Gastrocnemius medialis (tissue), 4 donors: ENCODE results near the gene CDK16. TPM values are rescaled to one million over a fixed set of nuclear protein-coding genes. Genes with fewer than 3 reads are reported as not detected.

Source experiments
- ATAC-seq, 2 donors: fragments of 150-250 bp; one replicate each; pipeline ENCODE4 v1.9.1; 2016
- DNase-seq, 2 donors: peaks; one replicate each; pipeline ENCODE4 v3.0.0-alpha.2; 2019
- H3K27ac ChIP-seq, 4 donors: fragments of 200-600 bp; sonication (generic); 1 replicate in 1 of 4; 2 replicates in 3 of 4; pipeline ENCODE4 v1.5.1; 2016 to 2018; ENCODE audit warnings: mild to moderate bottlenecking in 2 of 4, moderate library complexity in 1 of 4
- H3K27me3 ChIP-seq, 3 donors: fragments of 200-600 bp; sonication (generic) in 2 of 3; 1 replicate in 1 of 3; 2 replicates in 2 of 3; pipeline versions ENCODE4 v1.5.1 to v1.6.0; 2016 to 2019; ENCODE audit warnings: mild to moderate bottlenecking in 1 of 3, moderate library complexity in 1 of 3
- H3K36me3 ChIP-seq, 2 donors: fragments of 200-600 bp; sonication (generic) in 1 of 2; one replicate each; pipeline ENCODE4 v1.5.1; 2017 to 2018
- H3K4me1 ChIP-seq, 2 donors: fragments of 200-600 bp; sonication (generic) in 1 of 2; one replicate each; pipeline ENCODE4 v1.5.1; 2016 to 2017; ENCODE audit warnings: mild to moderate bottlenecking in 2 of 2
- H3K4me3 ChIP-seq, 4 donors: fragments of 200-600 bp; sonication (generic) in 3 of 4; 1 replicate in 1 of 4; 2 replicates in 3 of 4; pipeline ENCODE4 v1.5.1; 2016 to 2019; ENCODE audit warnings: mild to moderate bottlenecking in 2 of 4
- H3K9me3 ChIP-seq, 3 donors: fragments of 200-600 bp; sonication (generic) in 2 of 3; 1 replicate in 1 of 3; 2 replicates in 2 of 3; pipeline ENCODE4 v1.5.1; 2016 to 2019
- POLR2A ChIP-seq, 2 donors: fragments of 450-650 bp; IDR thresholded peaks; one replicate each; pipeline ENCODE4 v1.6.1; 2017; ENCODE audit warnings: antibody characterized with exemption in 2 of 2, mild to moderate bottlenecking in 2 of 2, moderate library complexity in 2 of 2
- in situ Hi-C, 4 donors: fragments of 200-750 bp; cut with MboI; loops; one replicate each; pipeline versions ENCODE4 v1.15.0 to v1.8.0; 2017; ENCODE audit warnings: low sequenced_read_pairs in 4 of 4
- intact Hi-C: fragments of 100-400 bp; cut with DNase I; formaldehyde crosslinking; loops from one replicate; pipeline ENCODE4 v1.15.1; 2023; ENCODE audit warnings: low total_unique reads
- total RNA-seq, 4 donors: library from RNA; depleted of rRNA; stranded (reverse); fragments of >200 nt; gene quantifications; one replicate each; pipeline versions ENCODE4 v1.1.0 to v1.2.3, GENCODE V29; 2016
- TF ChIP-seq, protein P1 (sequence below), 5 experiments: fragments of 450-650 bp in 3 of 5; fragments of 200-600 bp in 2 of 5; sonication (generic) in 2 of 5; IDR thresholded peaks in 4 of 5; conservative IDR thresholded peaks in 1 of 5; 1 replicate in 4 of 5; 2 replicates in 1 of 5; pipeline ENCODE4 v1.5.1; 2016 to 2019; ENCODE audit warnings: antibody characterized with exemption in 5 of 5, mild to moderate bottlenecking in 3 of 5, moderate library complexity in 3 of 5

Gene CDK16
- total RNA-seq, 4 donors from 2014 or later, result 124 to 208 (median 178) TPM

DNA sequence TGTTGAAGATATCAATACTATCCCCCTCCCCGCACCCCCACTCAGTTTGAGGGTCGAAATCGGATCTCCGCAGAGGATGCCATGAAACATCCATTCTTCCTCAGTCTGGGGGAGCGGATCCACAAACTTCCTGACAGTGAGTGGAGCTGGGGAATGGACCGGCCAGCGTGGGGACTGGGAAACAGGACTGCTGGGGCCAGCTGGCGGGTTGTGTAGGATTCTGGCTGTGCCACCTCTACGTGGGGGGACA, 8.8 kb downstream of the CDK16 start:
- Histone ChIP-seq H3K36me3 (peaks cover 0 to 63% of the 10 kb centered on the region in 2 donors), H3K9me3 (no peaks in the 10 kb centered on the region), H3K27ac (no peak overlapping the region), H3K4me1 (no peaks in the 10 kb centered on the region), H3K4me3 (no peak overlapping the region), H3K27me3 (no peaks in the 10 kb centered on the region)
- intact Hi-C loops (no loop called here), in situ Hi-C loops (no loop called here)
- ATAC-seq (no peak), DNase-seq (no peak)
- TF ChIP-seq, protein P1, sequence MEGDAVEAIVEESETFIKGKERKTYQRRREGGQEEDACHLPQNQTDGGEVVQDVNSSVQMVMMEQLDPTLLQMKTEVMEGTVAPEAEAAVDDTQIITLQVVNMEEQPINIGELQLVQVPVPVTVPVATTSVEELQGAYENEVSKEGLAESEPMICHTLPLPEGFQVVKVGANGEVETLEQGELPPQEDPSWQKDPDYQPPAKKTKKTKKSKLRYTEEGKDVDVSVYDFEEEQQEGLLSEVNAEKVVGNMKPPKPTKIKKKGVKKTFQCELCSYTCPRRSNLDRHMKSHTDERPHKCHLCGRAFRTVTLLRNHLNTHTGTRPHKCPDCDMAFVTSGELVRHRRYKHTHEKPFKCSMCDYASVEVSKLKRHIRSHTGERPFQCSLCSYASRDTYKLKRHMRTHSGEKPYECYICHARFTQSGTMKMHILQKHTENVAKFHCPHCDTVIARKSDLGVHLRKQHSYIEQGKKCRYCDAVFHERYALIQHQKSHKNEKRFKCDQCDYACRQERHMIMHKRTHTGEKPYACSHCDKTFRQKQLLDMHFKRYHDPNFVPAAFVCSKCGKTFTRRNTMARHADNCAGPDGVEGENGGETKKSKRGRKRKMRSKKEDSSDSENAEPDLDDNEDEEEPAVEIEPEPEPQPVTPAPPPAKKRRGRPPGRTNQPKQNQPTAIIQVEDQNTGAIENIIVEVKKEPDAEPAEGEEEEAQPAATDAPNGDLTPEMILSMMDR (IDR thresholded peaks at IDR 0.05 in 4 of 5, conservative IDR thresholded peaks at IDR 0.05 in 1 of 5), result no peak

DNA sequence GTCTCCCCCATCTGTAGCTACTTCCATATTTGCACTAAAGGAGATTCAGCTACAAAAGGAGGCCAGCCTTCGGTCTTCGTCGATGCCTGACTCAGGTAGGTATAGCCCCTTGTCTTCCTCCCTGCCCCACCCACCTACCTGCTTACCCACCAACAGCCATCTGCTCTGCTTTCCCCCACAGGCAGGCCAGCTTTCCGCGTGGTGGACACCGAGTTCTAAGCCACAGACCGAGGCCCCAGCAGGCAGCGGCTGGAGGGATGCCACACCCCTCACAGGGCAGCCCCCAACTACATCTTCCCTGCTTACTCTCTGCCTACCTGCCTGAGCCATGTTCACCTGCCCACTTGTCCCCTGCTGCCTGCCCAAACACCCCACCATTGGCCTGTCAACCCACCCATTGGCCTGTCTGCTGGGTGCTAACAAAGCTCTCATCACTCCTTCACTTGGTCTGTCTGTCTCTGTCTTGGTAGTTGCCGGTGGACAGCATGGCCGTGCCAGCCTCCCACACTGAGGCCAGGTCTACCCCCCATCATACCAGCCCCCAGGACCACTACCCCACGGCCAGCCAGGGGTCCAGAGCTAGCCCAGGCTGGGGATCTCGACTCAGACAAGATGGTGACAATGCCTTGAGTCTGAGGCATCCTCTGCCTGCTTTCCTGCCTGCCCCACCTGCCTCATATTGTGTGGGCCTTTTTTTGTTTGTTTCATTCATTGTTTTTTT, 10.2 kb downstream of the CDK16 start:
- H3K4me3 ChIP-seq, result no peak overlapping the region
- H3K9me3 ChIP-seq, result no peaks in the 10 kb centered on the region
- peaks cover 0 to 59% of the 10 kb centered on the region in 2 donors for H3K36me3 ChIP-seq
- intact Hi-C loops (no loop called here), in situ Hi-C loops (no loop called here)
- no peak overlapping the region for H3K27ac ChIP-seq
- no peaks in the 10 kb centered on the region for H3K27me3 ChIP-seq
- no peak for DNase-seq
- no peak for ATAC-seq
- TF ChIP-seq, protein P1 (IDR thresholded peaks at IDR 0.05 in 4 of 5, conservative IDR thresholded peaks at IDR 0.05 in 1 of 5), result no peak
- no peak for TF ChIP-seq POLR2A (IDR thresholded peaks at IDR 0.05)
- H3K4me1 ChIP-seq, result no peaks in the 10 kb centered on the region

- no peak for DNase-seq
- H3K27me3 ChIP-seq, result no peaks in the 10 kb centered on the region
- no peak for ATAC-seq
- H3K27ac ChIP-seq, result no peak overlapping the region
- in situ Hi-C loops, result no loop called here
- H3K4me3 ChIP-seq, result no peak overlapping the region
- TF ChIP-seq, protein P1 (IDR thresholded peaks at IDR 0.05 in 4 of 5, conservative IDR thresholded peaks at IDR 0.05 in 1 of 5), result no peak
- no peak for TF ChIP-seq POLR2A (IDR thresholded peaks at IDR 0.05)
- intact Hi-C loops, result no loop called here
- H3K9me3 ChIP-seq, result no peaks in the 10 kb centered on the region
- H3K4me1 ChIP-seq, result peaks cover 0 to 2% of the 10 kb centered on the region in 2 donors
- H3K36me3 ChIP-seq, result peaks cover 0 to 52% of the 10 kb centered on the region in 2 donors
Measured at GRCh38 chrX:47229427-47229826, 10.9 kb downstream of the CDK16 start.

GRCh38 chrX:47230136-47230868, 11.8 kb downstream of the CDK16 start:
- in situ Hi-C loops, result no loop called here
- ATAC-seq, result no peak
- H3K4me3 ChIP-seq, result no peak overlapping the region
- intact Hi-C loops, result loop anchor here (5.0 kb wide), 1 partner anchor 292 kb away; no protein-coding TSS in a partner anchor
- peaks cover 0 to 3% of the 10 kb centered on the region in 2 donors for H3K4me1 ChIP-seq
- H3K27me3 ChIP-seq, result no peaks in the 10 kb centered on the region
- H3K9me3 ChIP-seq, result no peaks in the 10 kb centered on the region
- no peak for DNase-seq
- TF ChIP-seq, protein P1 (IDR thresholded peaks at IDR 0.05 in 4 of 5, conservative IDR thresholded peaks at IDR 0.05 in 1 of 5), result no peak
- TF ChIP-seq POLR2A (IDR thresholded peaks at IDR 0.05), result no peak
- H3K36me3 ChIP-seq, result peaks cover 0 to 43% of the 10 kb centered on the region in 2 donors
- H3K27ac ChIP-seq, result no peak overlapping the region
